Mesothelial cell of epicardium (in vitro differentiated cells): ENCODE results near the gene ITPR1. TPM values are rescaled to one million over a fixed set of nuclear protein-coding genes. Genes with fewer than 3 reads are reported as not detected.
A peak's percentile ranks its signal among the peaks of the same experiment; 100 is the strongest.
"Not testable (repeated sequence)": the region's sequence is repeated elsewhere in the genome, so short reads cannot be mapped to it uniquely, and the experiment has no call there.

Source experiments
- DNase-seq, 2 experiments: peaks; one replicate each; pipeline ENCODE4 v3.0.0; 2021; ENCODE audit warnings: low spot score in 2 of 2; ENCODE audit not compliant: unreplicated experiment in 2 of 2
- H3K27ac Mint-ChIP-seq: 2 replicates; pipeline ENCODE4 v1.8.0; 2021; ENCODE audit warnings: mixed read lengths
- H3K27me3 Mint-ChIP-seq: 2 replicates; pipeline ENCODE4 v1.8.0; 2021; ENCODE audit warnings: low read depth, mixed read lengths
- H3K36me3 Mint-ChIP-seq: 2 replicates; pipeline ENCODE4 v1.8.0; 2021; ENCODE audit warnings: mixed read lengths
- H3K4me1 Mint-ChIP-seq: 2 replicates; pipeline ENCODE4 v1.8.0; 2021; ENCODE audit warnings: mixed read lengths
- H3K4me3 Mint-ChIP-seq: 2 replicates; pipeline ENCODE4 v1.8.0; 2021; ENCODE audit warnings: mild to moderate bottlenecking, moderate library complexity, mixed read lengths
- H3K9me3 Mint-ChIP-seq: 2 replicates; pipeline ENCODE4 v1.8.0; 2021; ENCODE audit warnings: mixed read lengths
- total RNA-seq: library from RNA; stranded (reverse); gene quantifications from 3 replicates; pipeline ENCODE4 v1.2.1, GENCODE V29; 2021
- TF ChIP-seq, protein P1 (sequence below): fragments of 200-600 bp; sonication (generic); IDR thresholded peaks from one replicate; pipeline ENCODE4 v1.5.0; 2021; ENCODE audit warnings: antibody characterized with exemption; ENCODE audit not compliant: unreplicated experiment

Gene ITPR1
- total RNA-seq, 1 donor from 2014 or later = 21.3 TPM

DNA sequence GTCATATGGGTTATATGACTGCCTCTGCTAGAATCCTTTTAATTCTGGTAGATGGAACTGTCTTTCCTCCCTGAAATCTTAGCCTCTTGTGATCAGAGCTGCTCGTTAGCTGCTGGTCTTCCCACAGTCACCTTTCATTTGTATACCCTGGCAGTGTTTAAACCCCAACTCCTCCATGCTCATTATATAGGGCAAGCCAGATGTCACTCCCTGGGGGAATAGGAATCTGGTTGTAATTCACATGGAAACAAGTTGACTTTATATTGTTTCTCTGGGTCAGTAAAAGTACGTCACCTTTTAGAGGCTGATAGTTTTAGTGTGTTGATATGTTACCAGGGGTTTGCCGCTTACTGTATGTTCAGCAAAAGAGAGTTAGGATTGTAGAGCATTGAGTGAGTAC, 103.5 kb downstream of the ITPR1 start:
- peaks cover 6% of the 10 kb centered on the region for H3K9me3 Mint-ChIP-seq
- H3K4me1 Mint-ChIP-seq = peaks cover 27% of the 10 kb centered on the region
- H3K27me3 Mint-ChIP-seq = no peaks in the 10 kb centered on the region
- H3K36me3 Mint-ChIP-seq = no peaks in the 10 kb centered on the region
- TF ChIP-seq, protein P1, sequence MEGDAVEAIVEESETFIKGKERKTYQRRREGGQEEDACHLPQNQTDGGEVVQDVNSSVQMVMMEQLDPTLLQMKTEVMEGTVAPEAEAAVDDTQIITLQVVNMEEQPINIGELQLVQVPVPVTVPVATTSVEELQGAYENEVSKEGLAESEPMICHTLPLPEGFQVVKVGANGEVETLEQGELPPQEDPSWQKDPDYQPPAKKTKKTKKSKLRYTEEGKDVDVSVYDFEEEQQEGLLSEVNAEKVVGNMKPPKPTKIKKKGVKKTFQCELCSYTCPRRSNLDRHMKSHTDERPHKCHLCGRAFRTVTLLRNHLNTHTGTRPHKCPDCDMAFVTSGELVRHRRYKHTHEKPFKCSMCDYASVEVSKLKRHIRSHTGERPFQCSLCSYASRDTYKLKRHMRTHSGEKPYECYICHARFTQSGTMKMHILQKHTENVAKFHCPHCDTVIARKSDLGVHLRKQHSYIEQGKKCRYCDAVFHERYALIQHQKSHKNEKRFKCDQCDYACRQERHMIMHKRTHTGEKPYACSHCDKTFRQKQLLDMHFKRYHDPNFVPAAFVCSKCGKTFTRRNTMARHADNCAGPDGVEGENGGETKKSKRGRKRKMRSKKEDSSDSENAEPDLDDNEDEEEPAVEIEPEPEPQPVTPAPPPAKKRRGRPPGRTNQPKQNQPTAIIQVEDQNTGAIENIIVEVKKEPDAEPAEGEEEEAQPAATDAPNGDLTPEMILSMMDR = no peak
- DNase-seq = no peak
- no peak overlapping the region for H3K4me3 Mint-ChIP-seq
- H3K27ac Mint-ChIP-seq = peak overlapping the region; percentile 35

DNA sequence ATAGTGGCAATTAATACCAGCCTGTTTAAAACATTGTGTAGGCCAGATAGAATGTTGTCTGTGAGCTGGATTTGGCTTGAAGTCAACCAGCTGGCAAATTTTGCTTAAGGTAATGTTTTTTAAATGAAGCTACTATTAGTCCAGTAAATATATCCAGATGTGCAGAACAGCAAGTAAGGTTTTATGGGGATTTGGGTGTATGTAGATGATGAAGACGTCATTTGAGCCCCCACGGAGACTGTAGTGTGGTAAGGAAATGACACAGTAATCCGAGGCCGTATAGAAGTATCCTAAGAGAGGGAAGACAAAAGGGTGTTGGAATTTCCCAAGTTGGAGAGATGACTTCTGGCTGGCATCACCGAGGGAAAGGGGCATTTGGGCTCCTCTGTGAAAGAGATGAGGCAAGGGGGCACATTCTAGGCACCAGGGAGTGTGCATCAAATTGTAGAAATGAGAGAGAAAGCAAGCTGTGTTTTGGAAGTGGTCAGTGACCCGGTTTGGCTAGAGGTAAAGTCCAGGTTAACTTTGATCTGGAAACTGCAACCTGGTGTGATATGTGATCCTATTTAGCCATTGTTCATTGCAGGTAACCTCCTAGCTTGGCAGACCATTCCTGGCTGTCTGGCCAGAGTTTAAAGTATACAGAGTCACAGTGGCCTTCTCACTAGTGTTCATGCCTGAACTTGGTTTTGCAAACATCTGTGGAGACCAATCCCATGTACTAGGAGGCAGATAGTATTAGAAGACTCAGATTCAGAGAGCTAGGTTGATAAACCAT, 104.2 kb downstream of the ITPR1 start:
- no peaks in the 10 kb centered on the region for H3K27me3 Mint-ChIP-seq
- H3K9me3 Mint-ChIP-seq = peaks cover 6% of the 10 kb centered on the region
- TF ChIP-seq, protein P1 = no peak
- peaks cover 27% of the 10 kb centered on the region for H3K4me1 Mint-ChIP-seq
- H3K4me3 Mint-ChIP-seq = no peak overlapping the region
- no peak for DNase-seq
- H3K36me3 Mint-ChIP-seq = no peaks in the 10 kb centered on the region
- peak overlapping the region; percentile 90 for H3K27ac Mint-ChIP-seq

DNA sequence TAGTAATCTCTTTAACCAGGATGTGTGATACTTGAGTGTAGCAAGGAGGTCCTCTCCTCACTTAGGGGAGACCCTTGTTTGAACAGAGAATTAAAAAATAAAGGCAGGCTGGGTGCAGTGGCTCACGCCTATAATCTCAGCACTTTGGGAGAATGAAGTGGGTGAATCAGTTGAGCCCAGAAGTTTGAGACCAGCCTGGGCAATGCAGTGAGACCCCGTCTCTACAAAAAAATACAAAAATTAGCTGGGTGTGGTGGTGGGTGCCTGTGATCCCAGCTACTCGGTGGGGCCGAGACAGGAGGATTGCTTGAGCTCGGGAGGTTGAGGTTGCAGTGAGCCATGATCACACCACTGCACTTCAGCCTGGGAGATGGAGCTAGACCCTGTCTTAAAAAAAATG, 105.1 kb downstream of the ITPR1 start:
- not testable (repeated sequence) for H3K36me3 Mint-ChIP-seq, DNase-seq, H3K27ac Mint-ChIP-seq, H3K4me3 Mint-ChIP-seq, H3K27me3 Mint-ChIP-seq
- Mint-ChIP-seq H3K9me3 (peaks cover 11% of the 10 kb centered on the region), H3K4me1 (peaks cover 27% of the 10 kb centered on the region)

DNA sequence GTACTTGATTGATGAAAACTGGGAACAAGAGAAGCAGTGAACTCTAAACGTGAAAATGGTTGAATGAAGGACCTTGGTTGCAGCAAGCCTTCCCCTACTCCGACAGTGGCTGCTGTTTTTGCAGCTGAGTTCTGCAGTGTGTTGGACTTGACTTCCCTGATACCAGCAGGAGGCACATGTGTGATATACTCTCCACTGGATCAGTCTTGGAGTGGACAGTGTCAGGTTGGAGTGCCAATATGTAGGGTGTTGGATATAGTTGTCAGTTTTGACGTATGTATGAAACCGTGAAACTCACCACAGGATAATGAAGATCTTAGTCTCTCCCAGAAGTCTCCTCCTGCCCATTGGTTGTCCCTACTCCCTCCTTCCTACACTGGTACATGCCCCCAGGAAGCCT, 106.5 kb downstream of the ITPR1 start:
- no peak for DNase-seq
- no peaks in the 10 kb centered on the region for H3K36me3 Mint-ChIP-seq
- H3K27ac Mint-ChIP-seq = no peak overlapping the region
- H3K4me1 Mint-ChIP-seq = peaks cover 27% of the 10 kb centered on the region
- peaks cover 7% of the 10 kb centered on the region for H3K9me3 Mint-ChIP-seq
- no peaks in the 10 kb centered on the region for H3K27me3 Mint-ChIP-seq
- H3K4me3 Mint-ChIP-seq = no peak overlapping the region
- TF ChIP-seq, protein P1 = no peak

DNA sequence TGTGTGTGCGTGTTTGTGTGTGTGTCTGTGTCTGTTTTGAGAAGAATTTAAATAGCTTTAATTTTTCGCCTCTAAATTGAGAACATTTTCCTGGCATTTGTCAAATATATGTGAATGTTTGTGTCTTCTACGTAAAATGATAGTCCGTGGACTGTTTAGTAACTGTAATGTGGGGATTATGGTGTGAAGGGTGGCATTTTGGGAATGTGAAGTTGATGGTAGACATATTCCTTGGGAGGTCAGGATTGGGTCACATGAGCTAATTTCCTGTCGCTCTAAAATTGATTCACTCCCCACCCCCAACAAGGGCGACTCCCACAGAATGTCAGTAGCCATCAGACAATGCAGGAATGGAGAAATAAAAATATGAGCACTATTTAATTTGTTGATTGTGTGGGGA, 107.3 kb downstream of the ITPR1 start:
- Mint-ChIP-seq H3K4me3 (no peak overlapping the region), H3K27ac (peak overlapping the region; percentile 35), H3K4me1 (peaks cover 26% of the 10 kb centered on the region), H3K9me3 (peaks cover 4% of the 10 kb centered on the region), H3K27me3 (no peaks in the 10 kb centered on the region), H3K36me3 (no peaks in the 10 kb centered on the region)
- no peak for DNase-seq
- TF ChIP-seq, protein P1 = no peak

GRCh38 chr3:4601892-4602291, 108.7 kb downstream of the ITPR1 start:
- H3K36me3 Mint-ChIP-seq = no peaks in the 10 kb centered on the region
- H3K27ac Mint-ChIP-seq = no peak overlapping the region
- H3K9me3 Mint-ChIP-seq = peaks cover 4% of the 10 kb centered on the region
- TF ChIP-seq, protein P1 = no peak
- no peak for DNase-seq
- H3K4me3 Mint-ChIP-seq = no peak overlapping the region
- no peaks in the 10 kb centered on the region for H3K27me3 Mint-ChIP-seq
- peaks cover 24% of the 10 kb centered on the region for H3K4me1 Mint-ChIP-seq
